Skin epidermis (tissue), 12 donors: ENCODE results near the gene ZWILCH.
"Not testable (repeated sequence)": the region's sequence is repeated elsewhere in the genome, so short reads cannot be mapped to it uniquely, and the experiment has no call there.

Experiments
- H3K27ac ChIP-seq, 21 experiments: fragments of 200-600 bp; sonication (generic) in 11 of 21; one replicate each; pipeline ENCODE4 v1.5.0; 2020; ENCODE audit warnings: mild to moderate bottlenecking in 3 of 21, inconsistent platforms in 2 of 21, moderate library complexity in 2 of 21
- H3K4me3 ChIP-seq, 7 experiments: fragments of 200-600 bp; sonication (generic) in 2 of 7; one replicate each; pipeline ENCODE4 v1.5.0; 2020; ENCODE audit warnings: inconsistent platforms in 2 of 7, mild to moderate bottlenecking in 2 of 7, moderate library complexity in 1 of 7

ZWILCH gene

DNA sequence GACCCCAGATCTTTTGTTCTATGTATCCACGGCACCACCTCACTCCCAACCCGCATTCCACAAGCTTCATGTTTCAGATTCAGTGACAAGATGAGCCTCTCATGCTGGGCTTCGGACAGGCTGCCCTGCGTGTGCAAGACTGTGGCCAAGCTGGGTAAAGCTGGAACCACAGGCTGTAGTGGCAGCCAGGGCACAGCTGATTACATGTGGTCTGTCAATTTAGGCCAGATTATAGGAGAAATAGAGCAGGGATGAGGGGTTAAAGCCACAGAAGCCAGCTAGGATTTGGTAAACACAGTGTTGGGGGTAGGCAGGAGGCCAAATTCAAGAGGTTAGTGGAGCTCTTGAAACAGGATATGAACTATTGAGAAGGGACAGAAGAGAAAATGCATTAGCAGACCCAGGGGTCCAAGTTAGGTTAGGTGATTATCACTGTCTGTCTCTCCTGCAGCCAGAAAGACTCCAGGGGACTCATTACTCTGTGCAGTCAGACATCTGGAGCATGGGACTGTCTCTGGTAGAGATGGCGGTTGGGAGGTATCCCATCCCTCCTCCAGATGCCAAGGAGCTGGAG, 20.5 kb upstream of the ZWILCH start:
- Histone ChIP-seq H3K4me3 (no peak overlapping the region), H3K27ac (no peak overlapping the region)

DNA sequence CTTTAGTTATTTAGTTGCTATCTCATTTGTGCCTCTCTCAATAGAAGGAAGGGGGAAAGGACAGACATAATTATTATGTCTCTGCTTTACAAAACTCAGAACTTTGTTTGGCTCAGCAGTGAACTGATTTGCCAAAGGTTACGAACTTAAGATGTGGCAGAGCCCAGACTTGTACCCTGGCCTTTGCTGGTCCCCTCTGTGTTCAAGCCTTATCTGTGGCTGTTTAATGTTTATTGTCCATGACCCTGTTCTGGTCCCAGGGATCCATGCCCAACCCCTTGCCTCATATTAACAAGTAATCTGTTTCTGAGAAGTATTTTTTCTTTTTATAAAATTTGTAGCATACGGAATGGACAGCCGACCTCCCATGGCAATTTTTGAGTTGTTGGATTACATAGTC, 18.2 kb upstream of the ZWILCH start:
- Histone ChIP-seq H3K27ac (no peak overlapping the region), H3K4me3 (no peak overlapping the region)

- Histone ChIP-seq H3K27ac (no peak overlapping the region), H3K4me3 (no peak overlapping the region)
Observed at GRCh38 chr15:66488525-66488924, 16.6 kb upstream of the ZWILCH start.

GRCh38 chr15:66489179-66489791, 15.8 kb upstream of the ZWILCH start:
- H3K27ac ChIP-seq, result no peak overlapping the region
- H3K4me3 ChIP-seq, result no peak overlapping the region

DNA sequence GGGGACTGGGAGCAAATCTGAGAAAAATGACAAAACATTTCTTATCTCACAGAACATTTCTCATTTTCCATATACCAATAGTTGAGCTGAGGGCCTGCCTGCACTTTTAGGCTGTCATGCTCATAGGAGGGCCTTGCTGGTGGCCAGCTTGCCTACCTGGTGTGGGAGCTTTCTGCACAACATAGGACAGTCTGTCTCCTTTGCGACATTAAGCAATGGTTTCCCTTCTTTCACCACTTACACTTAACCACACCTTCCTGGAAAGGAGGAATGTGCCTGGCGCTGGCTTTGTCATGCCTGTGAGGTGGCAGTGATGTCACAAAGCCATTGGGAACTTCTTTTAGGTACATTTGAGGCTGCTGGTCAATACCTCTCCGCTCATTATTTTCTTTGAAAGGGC, 13.3 kb upstream of the ZWILCH start:
- H3K27ac ChIP-seq, result peak overlapping the region in 1 of 21 experiments; percentile 1
- no peak overlapping the region for H3K4me3 ChIP-seq

GRCh38 chr15:66494262-66494661, 10.9 kb upstream of the ZWILCH start:
- Histone ChIP-seq H3K4me3 (no peak overlapping the region), H3K27ac (no peak overlapping the region)

DNA sequence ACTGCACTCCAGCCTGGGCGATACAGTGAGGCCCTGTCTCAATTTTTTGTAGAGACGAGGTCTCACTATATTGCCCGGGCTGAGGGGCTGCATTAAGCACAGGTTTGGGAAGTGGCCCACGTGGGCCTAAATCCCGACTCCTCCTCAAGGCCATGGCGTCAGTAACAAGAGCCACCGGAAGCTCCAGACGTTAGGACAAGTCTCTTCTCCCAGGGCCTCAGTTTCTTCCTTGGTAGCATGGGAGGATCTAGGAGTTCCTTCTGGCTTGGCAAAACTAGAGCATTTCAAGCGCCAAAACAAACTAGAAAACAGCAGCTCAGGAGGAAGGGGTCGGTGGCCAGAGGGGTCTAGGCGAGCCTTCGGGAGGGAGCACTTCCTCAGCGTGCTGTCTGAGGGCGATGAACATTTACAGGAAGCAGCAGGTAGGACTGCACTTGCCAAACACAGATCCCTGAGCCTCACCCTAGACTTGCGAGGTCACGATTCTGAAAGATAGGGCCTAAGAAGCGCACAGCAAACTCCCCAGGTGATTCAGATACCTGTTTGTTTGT, 8.1 kb upstream of the ZWILCH start:
- Histone ChIP-seq H3K27ac (peak overlapping the region; percentile 64 to 96 (median 89)), H3K4me3 (peak overlapping the region; percentile 56 to 83 (median 74))

GRCh38 chr15:66497502-66498455, 7.3 kb upstream of the ZWILCH start, which contains the start of gene SNAPC5:
Gene SNAPC5 (minus strand): TSS chr15:66497762. CDS start chr15:66497731, 31 bp downstream.
- Histone ChIP-seq H3K27ac (peak within 1 kb of the TSS; percentile 64 to 96 (median 89)), H3K4me3 (peak within 1 kb of the TSS; percentile 56 to 83 (median 74))

DNA sequence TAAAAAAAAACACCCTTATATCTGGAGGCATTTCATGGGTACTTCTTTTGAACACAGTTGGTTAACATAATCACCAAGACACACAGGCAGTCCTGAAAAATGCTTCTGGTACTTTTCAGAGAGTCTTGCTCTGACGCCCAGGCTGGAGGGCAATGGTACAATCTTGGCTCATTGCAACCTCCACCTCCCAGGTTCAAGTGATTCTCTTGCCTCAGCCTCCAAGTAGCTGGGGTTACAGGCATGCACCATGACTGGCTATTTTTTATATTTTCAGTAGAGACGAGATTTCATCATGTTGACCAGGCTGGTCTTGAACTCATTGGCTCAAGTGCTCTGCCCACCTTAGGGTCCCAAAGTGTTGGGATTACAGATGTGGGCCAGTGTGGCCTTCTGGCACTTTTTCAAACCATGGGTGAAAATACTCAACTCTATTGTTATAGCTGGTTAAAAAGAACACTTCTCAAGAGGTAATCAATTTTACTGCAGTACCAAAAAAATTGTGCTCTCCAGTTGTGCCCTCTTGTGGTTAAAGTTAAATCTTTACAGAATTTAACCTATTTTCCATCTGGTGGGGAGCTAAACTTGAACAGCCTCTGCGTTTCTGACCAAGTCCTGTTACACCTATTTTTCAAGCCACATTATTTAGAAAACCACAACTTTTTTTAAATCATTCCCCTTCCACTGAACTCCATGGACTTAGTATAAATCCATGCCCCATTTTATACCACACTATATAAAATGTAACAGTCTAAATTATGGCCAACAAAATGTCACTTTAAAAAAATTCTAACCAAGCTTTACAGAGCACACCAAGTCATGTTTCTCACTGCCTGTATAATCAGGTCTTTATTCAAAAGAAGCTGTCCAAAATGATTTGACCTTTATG, 6.4 kb upstream of the ZWILCH start:
- H3K27ac ChIP-seq, result peak overlapping the region in 3 of 21 experiments; percentile 86 to 94 (median 91)
- H3K4me3 ChIP-seq, result no peak overlapping the region

GRCh38 chr15:66500346-66500745, 4.8 kb upstream of the ZWILCH start:
- H3K27ac ChIP-seq, H3K4me3 ChIP-seq: not testable (repeated sequence)

- H3K27ac ChIP-seq, result no peak overlapping the region
- peak overlapping the region in 5 of 7 experiments; percentile 56 to 97 (median 80) for H3K4me3 ChIP-seq
Observed at GRCh38 chr15:66502491-66502890, 2.6 kb upstream of the ZWILCH start.

DNA sequence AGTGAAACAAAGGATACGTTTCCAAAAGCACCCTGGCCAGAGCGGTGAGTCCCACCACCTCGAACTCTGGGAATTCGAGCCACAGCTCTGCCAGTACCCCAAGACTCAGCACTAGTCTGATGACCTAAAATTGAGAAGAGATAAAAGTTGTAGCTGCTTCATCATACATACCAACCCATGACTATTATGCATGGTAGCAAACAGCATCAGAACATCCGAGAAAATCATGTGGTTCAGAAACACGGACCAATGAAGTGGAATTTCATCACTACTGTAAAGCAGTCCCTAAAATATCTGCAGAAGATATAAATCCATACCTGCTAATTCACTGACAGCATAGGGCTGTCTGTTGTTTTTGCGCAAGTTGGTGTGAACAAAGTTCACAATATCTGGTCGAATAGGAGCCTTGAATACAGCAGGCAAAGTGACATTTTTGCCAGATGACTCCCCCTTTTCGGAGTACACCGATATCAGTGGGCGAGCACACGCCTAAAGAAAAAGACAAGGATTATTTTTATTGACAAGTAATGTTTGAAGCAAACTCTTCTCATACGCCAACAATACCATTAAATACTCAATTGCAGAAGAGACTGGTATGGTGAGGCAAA, 2.0 kb upstream of the ZWILCH start:
- Histone ChIP-seq H3K4me3 (peak overlapping the region; percentile 56 to 97 (median 73)), H3K27ac (peak overlapping the region in 9 of 21 experiments; percentile 87 to 99 (median 97))

DNA sequence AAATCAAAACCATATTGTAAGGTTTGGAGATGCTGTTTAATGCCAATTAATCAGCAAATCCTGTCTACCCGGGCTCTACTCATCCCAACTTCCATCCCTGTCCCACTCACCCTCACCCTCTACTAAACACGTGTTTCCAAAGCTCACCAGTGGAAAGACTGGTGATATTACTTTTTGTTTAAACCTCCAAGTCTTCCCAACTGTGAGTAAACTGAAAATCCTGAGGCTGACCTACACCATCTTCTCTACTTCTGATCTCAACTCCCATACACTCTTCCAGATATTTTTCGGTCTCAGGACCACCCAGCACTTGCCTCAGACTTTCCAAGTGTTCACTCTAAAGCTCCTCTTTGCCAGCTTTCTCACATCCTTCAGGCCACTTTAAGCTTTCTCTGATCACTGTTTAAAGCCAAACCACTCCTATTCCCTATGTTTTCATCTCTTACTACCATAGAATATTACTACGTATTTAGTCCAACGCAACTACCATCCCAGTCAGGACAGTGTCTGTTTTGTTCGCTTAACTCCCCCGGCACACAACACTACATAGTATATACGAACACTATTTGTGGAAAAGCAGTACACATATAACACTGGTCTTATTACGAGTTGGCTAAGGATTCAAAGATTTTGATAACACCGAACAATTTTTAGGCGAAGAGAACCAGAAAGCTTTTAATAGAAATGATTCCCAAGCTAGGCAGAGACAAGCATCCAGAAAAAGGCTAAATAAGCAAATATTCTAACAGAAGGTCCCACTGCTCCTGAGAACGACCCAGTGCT, 1.2 kb upstream of the ZWILCH start:
- H3K4me3 ChIP-seq, result peak overlapping the region; percentile 56 to 97 (median 73)
- peak overlapping the region; percentile 86 to 99 (median 95) for H3K27ac ChIP-seq

DNA sequence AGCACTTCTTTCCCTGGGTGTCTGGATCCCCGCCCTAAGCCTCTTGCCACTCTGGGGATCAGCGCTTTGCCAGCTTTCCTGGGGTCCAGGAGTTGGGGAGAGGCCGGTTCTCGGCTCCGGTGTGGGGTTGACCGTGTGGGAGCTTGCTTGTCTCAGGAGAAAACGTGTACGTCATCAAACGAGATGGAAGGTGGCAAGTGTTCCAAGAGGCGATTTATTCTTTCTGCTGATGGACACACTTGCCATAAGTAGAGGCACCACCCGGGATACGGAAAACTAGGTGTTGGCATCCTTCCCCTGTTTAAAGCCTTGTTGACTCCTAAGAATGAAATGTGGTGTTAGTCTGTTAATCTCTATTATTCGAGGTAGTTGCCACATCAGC, 295 bp downstream of the ZWILCH start:
- peak overlapping the region; percentile 56 to 97 (median 73) for H3K4me3 ChIP-seq
- peak overlapping the region; percentile 86 to 99 (median 95) for H3K27ac ChIP-seq

DNA sequence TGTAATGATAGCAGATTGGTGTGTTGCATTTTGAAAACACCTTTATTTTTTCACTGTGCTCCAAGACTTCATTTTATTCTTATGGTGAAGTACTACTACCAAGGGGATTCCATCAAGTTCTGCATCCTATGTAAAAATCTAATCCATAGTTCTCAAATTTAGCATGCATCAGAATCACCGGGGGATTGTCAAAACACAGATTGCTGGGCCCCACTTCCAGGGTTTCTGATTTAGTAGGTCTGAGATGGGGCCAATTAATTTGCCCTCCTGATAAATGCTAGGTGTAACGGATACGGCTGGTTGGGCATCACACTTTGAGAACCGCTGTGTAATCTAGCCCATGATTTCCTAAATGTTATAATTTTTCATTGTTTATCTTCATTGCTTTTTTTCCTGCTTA, 692 bp downstream of the ZWILCH start:
- Histone ChIP-seq H3K27ac (peak overlapping the region in 9 of 21 experiments; percentile 91 to 99 (median 96)), H3K4me3 (peak overlapping the region; percentile 56 to 97 (median 73))

GRCh38 chr15:66508293-66508883, 3.3 kb downstream of the ZWILCH start:
- no peak overlapping the region for H3K27ac ChIP-seq

DNA sequence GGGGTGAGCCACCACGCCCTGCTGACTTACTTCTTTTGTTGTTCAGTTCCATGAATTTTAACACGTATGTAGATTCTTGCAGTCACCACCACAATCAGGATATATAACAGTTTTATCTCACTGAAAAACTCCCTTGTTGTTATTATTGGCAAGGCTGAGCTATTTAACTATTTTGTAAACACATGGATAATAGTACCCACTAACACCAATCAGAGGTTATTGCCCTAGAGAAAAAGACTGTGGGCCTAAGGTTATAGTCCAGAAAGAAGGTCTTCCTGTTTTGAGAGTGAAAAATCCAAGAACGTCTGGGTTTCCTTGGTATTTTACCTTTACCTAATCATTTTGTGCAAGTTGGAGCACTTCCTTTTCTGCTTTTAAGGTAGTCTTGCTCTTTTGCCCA, 9.5 kb downstream of the ZWILCH start:
- no peak overlapping the region for H3K4me3 ChIP-seq
- H3K27ac ChIP-seq, result no peak overlapping the region

More at GRCh38 chr15:66508293-66508883, 3.3 kb downstream of the ZWILCH start:
- no peak overlapping the region for H3K4me3 ChIP-seq
